GM12878 (cell line): ENCODE measurements around the gene MBD5.

Experiments used
- EP300 ChIP-seq, 2 experiments: fragments of 150-350 bp in 1 of 2; IDR thresholded peaks; 2 replicates each; pipeline ENCODE4 v1.6.1; 2011 to 2012; ENCODE audit warnings: low read depth in 2 of 2, low read length in 2 of 2, borderline replicate concordance in 1 of 2, improper control_type of control experiment in 1 of 2, inconsistent platforms in 1 of 2; ENCODE audit not compliant: control insufficient read depth in 1 of 2
- HSF1 ChIP-seq: fragments of 150-350 bp; IDR thresholded peaks from 2 replicates; pipeline ENCODE4 v1.6.1; 2014; ENCODE audit warnings: mild to moderate bottlenecking, low read depth, low read length
- KDM1A ChIP-seq: fragments of 200-600 bp; sonication (generic); IDR thresholded peaks from 2 replicates; pipeline ENCODE4 v1.6.1; 2016; ENCODE audit warnings: borderline replicate concordance
- REST ChIP-seq: IDR thresholded peaks from 2 replicates; pipeline ENCODE4 v1.6.1; 2012; ENCODE audit warnings: mild to moderate bottlenecking, low read depth, low read length

GRCh38 chr2:148106331-148106730 lies 85.4 kb downstream of the MBD5 start:
- TF ChIP-seq EP300 (IDR thresholded peaks at IDR 0.05; ENCODE audit: borderline replicate concordance in 1 of 2, control insufficient read depth in 1 of 2, low read depth in 2 of 2, low read length in 2 of 2) (no peak), REST (no peak), HSF1 (no peak), KDM1A (no peak)
